ENCODE data around the gene QKI.

Gene QKI

DNA sequence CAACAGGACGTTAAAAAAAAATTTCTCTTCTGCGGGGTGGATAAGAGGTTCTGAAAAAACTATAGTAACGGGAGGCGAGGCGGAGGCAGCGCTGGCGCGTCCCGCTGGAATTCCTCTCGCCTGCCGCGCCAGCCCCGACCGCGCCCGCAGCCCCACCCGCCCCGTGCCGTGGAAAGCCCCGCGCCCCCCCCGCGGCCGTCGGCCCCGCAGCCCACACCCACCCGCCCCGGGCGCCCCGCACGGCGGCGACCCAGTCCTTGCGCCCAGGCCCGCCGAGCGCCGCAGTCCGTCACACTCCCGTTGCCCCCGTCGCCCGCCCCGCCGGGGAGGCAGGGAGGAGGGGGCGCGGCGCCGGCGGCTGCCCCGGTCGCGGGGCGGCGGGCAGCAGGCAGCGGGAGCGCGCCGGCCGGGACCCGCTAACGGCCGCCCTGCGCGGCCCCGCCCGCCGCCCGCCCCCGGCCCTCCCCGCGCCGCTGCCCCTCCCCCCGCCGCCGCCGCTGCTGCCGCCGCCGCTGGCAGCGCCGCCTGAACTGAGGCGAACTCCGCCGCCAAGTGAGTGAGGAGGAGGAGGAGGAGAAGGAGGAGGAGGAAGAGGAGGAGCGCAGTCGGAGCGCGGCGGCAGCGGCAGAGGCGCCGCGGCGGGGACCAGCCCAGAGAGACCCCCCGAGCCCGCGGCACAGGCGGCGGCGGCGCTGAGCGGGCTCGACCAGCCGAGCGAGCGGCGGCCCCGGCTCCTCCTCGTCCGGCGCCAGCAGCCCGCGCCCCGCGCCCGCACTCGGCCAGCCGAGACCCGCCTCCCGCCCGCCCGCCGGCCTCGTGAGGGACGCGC is at the start of gene QKI:
Gene QKI (plus strand): TSS at position 602 of the 829 bp plus-strand sequence. CDS start 476 bp downstream, outside the sequence.
- DNase-seq (ENCODE audit: low read depth in 1 of 2, low spot score in 1 of 2): peak; percentile 60 to 84
- TF ChIP-seq JUND (IDR thresholded peaks at IDR 0.05; ENCODE audit: low read depth): no peak
- in situ Hi-C loops (cut with HindIII; ENCODE audit: low pct_unique_long_range_greater_than_20kb, low sequenced_read_pairs): no loop called here

DNA sequence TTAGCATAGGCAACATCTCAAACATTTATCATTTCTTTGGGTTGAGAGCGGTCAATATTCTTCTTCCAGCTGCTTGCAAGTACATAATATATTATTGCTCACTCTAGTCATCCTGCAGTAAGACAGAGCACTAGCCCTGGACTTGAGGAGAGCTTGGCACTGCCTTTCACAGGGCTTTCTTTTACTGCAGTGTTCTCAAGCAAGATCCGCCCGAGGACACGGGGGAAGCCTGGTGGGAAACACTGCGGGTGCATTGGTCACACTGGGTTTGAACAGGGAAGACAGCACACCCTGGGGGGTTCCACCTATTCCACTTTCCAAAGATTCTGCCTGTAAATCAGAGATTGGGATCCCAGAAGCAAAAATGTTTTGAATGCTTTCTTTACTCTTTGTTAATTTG is 48.2 kb upstream of the QKI start:
- no peak for TF ChIP-seq JUND (IDR thresholded peaks at IDR 0.05; ENCODE audit: low read depth)
- no peak for DNase-seq (ENCODE audit: low read depth in 1 of 2, low spot score in 1 of 2)
- in situ Hi-C loops (cut with HindIII; ENCODE audit: low pct_unique_long_range_greater_than_20kb, low sequenced_read_pairs): no loop called here

DNA sequence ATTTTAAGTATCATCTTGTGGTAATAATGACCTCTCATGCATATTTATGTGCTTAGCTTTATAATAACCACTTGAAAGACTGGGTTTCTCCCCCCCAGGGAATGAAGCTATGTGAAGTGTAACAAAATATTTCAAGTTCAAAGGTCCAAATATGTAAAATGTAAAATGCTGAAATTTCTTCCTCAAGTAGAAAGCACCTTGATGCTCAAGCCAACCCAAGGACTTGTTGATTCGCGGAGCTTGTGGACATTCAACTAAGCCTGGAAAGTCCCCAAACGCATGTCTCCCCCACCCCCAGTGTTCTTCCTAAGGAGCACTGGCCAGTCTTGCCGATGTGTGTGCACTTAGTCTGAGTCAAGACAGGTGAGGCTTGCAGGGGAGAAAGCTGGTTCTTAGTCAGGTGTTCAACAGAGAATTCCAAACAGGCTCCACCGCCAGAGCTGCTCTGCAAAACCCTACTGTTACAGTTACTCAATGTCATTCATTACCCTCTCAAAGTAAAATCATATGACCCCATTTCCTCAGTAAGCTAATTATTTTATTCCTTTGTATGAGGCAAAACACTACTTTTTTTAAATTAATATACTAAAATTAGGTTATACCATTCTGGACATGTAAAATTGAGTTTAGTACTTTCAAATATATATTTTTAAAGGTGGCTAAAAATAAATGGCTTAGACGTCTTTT is 46.9 kb upstream of the QKI start:
- TF ChIP-seq JUND (IDR thresholded peaks at IDR 0.05; ENCODE audit: low read depth): no peak
- in situ Hi-C loops (cut with HindIII; ENCODE audit: low pct_unique_long_range_greater_than_20kb, low sequenced_read_pairs): no loop called here
- no peak for DNase-seq (ENCODE audit: low read depth in 1 of 2, low spot score in 1 of 2)

DNA sequence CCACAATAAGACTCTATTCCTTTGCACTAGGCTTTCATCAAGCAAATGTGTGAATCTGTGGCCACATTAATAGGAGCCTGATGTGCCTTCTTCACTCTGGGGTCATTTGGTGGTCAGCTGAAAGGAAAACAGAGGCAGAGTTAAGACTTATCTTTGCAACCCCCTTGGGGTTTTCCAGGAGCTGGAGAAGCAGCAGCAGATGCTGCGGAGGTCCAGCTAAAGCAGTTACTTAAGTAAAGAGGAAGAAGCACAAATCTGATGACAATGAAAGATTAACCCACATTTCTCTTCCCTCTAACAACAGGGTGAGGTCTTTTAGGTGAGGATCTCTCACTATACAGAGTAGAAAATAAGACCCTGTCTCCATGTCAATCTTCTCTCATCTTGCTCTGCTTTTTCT is 45.4 kb upstream of the QKI start:
- no peak for DNase-seq (ENCODE audit: low read depth in 1 of 2, low spot score in 1 of 2)
- in situ Hi-C loops (cut with HindIII; ENCODE audit: low pct_unique_long_range_greater_than_20kb, low sequenced_read_pairs): no loop called here
- TF ChIP-seq JUND (IDR thresholded peaks at IDR 0.05; ENCODE audit: low read depth): no peak

DNA sequence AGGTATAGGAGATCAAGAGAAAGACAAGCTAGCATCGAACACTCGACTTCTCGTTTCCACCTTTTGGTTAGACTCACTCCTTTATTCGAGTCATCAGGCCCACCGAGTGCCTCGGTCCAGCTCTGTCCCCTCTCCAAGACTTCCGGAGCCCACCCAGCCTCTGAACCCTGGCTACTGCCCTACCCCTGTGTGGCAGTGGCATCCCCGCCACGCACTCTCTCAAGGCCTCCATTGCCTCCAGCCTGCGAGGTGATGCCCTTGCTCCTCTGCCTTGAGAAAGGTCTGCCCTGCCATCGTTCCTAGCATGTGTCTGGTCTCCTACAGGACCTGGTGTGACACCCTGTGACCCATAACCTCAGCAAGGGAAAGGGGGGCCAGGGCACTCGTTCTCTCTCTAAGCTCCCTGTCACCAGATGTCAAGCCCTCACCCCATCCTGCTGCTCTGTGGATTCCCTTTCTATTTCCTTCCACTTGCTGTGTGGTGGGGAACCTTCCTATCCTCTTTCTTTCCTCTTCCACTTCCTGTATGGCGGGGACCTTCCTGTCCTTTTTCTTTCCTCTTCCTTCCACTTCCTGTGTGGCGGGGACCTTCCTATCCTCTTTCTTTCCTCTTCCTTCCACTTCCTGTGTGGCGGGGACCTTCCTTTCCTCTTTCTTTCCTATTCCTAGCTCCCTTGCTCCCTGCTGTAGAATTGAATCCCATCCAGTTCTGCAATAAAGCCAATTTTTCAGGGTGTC is 44.7 kb upstream of the QKI start:
- no peak for TF ChIP-seq JUND (IDR thresholded peaks at IDR 0.05; ENCODE audit: low read depth)
- in situ Hi-C loops (cut with HindIII; ENCODE audit: low pct_unique_long_range_greater_than_20kb, low sequenced_read_pairs): no loop called here
- DNase-seq (ENCODE audit: low read depth in 1 of 2, low spot score in 1 of 2): no peak

DNA sequence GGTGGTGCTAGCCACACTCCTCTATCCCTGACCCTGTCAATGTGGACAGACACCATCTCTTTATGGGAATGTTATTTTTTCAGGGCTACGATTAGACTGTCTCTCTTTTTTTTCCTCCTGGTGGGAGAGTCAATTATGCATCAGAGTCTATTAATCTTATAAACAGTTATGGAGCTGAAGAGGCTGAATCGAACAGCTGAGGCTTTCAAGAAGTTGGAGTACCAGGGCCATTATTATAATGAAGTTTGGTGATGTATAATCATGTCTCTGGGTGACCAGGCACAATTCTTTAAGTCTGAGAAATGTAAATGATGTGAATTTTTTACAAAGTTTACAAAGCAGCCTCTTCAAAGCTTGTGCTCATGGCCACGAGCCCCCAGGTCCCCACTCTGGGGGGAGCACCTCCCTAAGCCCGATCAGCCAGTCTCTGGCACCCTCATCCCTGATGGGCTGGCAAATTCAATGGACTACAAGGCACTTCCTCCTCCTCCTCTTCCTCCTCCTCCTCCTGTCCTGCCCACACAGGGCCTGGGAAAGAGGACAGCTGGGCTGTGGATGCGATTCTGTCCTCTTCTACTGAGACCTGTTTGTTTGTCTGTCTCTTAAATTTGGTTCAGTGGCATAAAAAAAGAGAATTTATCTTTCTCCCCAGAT is 43.9 kb upstream of the QKI start:
- no peak for DNase-seq (ENCODE audit: low read depth in 1 of 2, low spot score in 1 of 2)
- no peak for TF ChIP-seq JUND (IDR thresholded peaks at IDR 0.05; ENCODE audit: low read depth)
- in situ Hi-C loops (cut with HindIII; ENCODE audit: low pct_unique_long_range_greater_than_20kb, low sequenced_read_pairs): no loop called here

DNA sequence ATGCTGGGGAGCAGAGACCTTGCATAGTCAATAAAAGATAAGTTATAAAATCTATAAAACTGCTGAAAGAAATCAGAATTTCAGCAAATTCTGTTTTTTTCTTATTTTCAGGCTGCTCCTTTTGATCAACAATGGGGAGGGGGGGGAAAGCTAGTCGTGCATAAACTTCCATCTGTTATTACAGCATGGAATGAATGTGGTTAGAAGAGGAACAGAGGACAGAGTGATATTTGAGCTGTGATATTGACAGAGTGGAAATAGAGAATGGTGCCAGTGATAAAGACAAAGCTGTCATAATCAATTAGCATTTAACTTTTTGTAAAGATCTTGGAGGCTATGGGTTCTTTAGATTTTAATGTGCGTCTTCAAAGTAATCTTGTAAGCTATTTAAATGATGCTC is 43.4 kb upstream of the QKI start:
- in situ Hi-C loops (cut with HindIII; ENCODE audit: low pct_unique_long_range_greater_than_20kb, low sequenced_read_pairs): no loop called here
- TF ChIP-seq JUND (IDR thresholded peaks at IDR 0.05; ENCODE audit: low read depth): no peak

DNA sequence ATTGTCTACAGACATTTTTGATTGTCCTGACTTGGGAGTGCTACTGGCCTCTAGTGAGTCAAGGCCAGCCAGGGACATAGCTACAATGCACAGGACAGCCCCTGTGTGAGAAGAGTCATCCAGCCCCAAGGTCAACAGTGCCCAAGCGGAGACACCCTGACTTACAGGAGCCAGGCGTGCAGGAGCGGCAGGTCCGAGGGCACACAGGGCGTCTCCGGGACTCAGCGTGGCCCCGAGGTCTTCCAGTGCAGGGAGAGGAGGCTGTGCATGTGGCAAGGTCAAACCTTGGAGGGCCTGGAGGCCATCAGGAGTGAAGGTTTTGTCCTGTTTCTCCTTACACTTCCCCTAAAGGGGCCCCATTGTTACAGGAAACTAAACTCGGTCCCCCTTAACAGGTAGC is 41.3 kb upstream of the QKI start:
- TF ChIP-seq JUND (IDR thresholded peaks at IDR 0.05; ENCODE audit: low read depth): no peak
- in situ Hi-C loops (cut with HindIII; ENCODE audit: low pct_unique_long_range_greater_than_20kb, low sequenced_read_pairs): no loop called here
- DNase-seq (ENCODE audit: low read depth in 1 of 2, low spot score in 1 of 2): no peak

More for the DNA sequence above, 43.4 kb upstream of the QKI start:
- no peak for DNase-seq (ENCODE audit: low read depth in 1 of 2, low spot score in 1 of 2)

DNA sequence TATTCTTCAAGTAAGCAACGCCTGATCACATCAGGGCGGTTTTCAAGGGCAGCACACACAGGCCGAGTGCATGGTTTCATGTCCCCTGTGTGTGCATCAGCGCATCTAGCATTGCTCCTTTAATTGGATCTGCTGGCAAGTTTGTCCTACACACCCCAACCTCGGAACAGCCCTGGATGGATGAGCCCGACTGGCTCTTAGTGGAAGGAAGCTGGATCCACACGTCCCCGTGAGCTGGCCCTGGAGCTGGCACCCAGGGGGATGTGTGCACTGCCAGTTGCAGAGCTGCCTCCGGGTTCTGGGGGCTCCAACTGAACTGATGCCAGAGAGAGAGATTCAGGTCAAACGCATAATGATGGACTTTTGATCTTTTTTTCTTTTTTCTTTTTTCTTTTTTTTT is 39.2 kb upstream of the QKI start:
- in situ Hi-C loops (cut with HindIII; ENCODE audit: low pct_unique_long_range_greater_than_20kb, low sequenced_read_pairs): no loop called here
- DNase-seq (ENCODE audit: low read depth in 1 of 2, low spot score in 1 of 2): no peak
- TF ChIP-seq JUND (IDR thresholded peaks at IDR 0.05; ENCODE audit: low read depth): no peak

DNA sequence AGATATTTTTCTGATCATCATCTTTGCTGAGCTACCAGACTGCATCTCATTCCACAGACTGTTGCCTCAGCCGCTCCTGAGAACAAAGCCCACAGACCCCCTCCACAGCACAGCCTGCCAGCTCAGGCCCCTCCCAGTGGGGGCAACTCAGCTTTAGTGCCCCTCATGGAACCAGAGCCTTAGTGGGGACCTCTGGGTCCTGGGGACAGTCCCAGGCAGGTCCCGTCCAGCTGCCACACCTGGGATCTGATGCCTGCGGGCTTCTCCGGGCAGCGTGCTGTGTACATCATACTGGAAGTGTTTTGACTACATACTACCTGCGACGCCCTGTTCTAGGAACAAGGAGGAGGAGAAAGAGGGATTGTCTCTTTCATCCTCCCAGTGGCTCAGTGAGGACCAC is 38.3 kb upstream of the QKI start:
- no peak for TF ChIP-seq JUND (IDR thresholded peaks at IDR 0.05; ENCODE audit: low read depth)
- in situ Hi-C loops (cut with HindIII; ENCODE audit: low pct_unique_long_range_greater_than_20kb, low sequenced_read_pairs): no loop called here
- DNase-seq (ENCODE audit: low read depth in 1 of 2, low spot score in 1 of 2): no peak

DNA sequence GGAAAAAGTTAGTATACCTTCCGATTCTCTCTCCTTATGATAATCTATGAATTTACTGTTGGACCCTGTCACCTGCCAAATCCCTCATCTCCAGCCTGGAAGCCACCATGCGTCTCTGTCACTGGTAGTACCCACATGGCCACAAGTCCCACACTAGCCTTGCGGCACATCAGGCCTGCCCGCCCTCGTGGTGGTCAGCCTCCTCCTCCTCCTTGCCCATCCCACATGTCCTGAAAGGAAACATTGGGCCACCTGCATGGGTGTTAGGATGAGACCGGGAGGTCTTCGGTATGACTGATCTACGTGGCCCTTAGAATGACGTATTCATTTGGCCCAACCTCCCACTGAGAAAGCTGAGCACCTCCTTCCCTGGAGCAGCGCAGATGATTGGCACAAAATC is 37.0 kb upstream of the QKI start:
- DNase-seq (ENCODE audit: low read depth in 1 of 2, low spot score in 1 of 2): no peak
- TF ChIP-seq JUND (IDR thresholded peaks at IDR 0.05; ENCODE audit: low read depth): no peak
- in situ Hi-C loops (cut with HindIII; ENCODE audit: low pct_unique_long_range_greater_than_20kb, low sequenced_read_pairs): no loop called here

DNA sequence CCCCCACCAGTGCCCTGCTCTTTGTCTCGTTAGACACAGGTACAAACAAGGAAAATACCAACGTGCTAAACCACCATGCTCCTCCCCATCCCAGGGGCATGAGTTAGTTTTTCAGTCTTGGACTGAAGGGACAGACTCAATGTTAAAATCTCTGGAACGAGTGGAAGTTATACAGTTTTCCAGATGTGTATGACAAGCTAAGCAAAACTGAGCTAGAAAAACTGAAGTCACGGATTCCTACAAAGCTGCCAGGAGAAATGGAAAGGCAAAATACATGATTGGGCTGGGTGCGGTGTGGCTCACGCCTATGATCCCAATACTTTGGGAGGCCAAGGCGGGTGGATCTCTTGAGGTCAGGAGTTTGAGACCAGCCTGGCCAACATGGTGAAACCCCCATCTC is 34.3 kb upstream of the QKI start:
- in situ Hi-C loops (cut with HindIII; ENCODE audit: low pct_unique_long_range_greater_than_20kb, low sequenced_read_pairs): no loop called here
- no peak for DNase-seq (ENCODE audit: low read depth in 1 of 2, low spot score in 1 of 2)
- TF ChIP-seq JUND (IDR thresholded peaks at IDR 0.05; ENCODE audit: low read depth): no peak

Measured in T47D (cell line).